Endothelial cell of umbilical vein (primary cell): Measurements from ENCODE around the gene TRPT1. TPM values are rescaled to one million over a fixed set of nuclear protein-coding genes. Genes with fewer than 3 reads are reported as not detected.

Experiments
- BruUV-seq: library from RNA; stranded (reverse); fragments of 400-500 nt; replicated peaks from 2 replicates; lab custom pipeline; 2021; lab: Mats Ljungman, UMichigan
- CTCF ChIA-PET: fragments of 300-600, 350-600 bp; sonication (Branson Sonifier 250); formaldehyde crosslinking; loops from one replicate; lab custom pipeline; 2021; ENCODE audit warnings: antibody characterized with exemption, inconsistent platforms; lab: Charles Lee
- POLR2A ChIA-PET: fragments of 300-600, 350-600 bp; sonication (Branson Sonifier 250); formaldehyde crosslinking; loops from one replicate; lab custom pipeline; 2021; ENCODE audit warnings: antibody characterized with exemption, inconsistent platforms; lab: Charles Lee
- DNase-seq: peaks from one replicate; pipeline ENCODE4 v3.0.0-alpha.2; 2011; ENCODE audit warnings: low read depth, low spot score
- FAIRE-seq: peaks from 2 replicates; lab custom pipeline; 2011; peaks lifted over from hg19 to GRCh38; lab: Jason Lieb, UNC
- H2AFZ ChIP-seq: 2 replicates; pipeline ENCODE4 v1.6.0; 2012; ENCODE audit warnings: low read depth, low read length, control low read depth, inconsistent platforms
- H3K27ac ChIP-seq: 2 replicates; pipeline ENCODE4 v1.5.1; 2011; ENCODE audit warnings: low read depth, mild to moderate bottlenecking, control low read depth, low read length, moderate library complexity; ENCODE audit not compliant: insufficient read depth
- H3K27me3 ChIP-seq, 2 experiments: 2 replicates each; pipeline versions ENCODE4 v1.6.0 to v1.6.1; 2011; ENCODE audit warnings: low read length in 2 of 2, mixed read lengths in 1 of 2; ENCODE audit not compliant: control insufficient read depth in 2 of 2, insufficient read depth in 2 of 2
- H3K36me3 ChIP-seq, 2 experiments: 2 replicates in 1 of 2; 3 replicates in 1 of 2; pipeline ENCODE4 v1.5.1; 2011; ENCODE audit warnings: low read length in 2 of 2, mild to moderate bottlenecking in 1 of 2, moderate library complexity in 1 of 2; ENCODE audit not compliant: control insufficient read depth in 2 of 2, insufficient read depth in 2 of 2; ENCODE audit errors: extremely low read depth in 1 of 2
- H3K4me1 ChIP-seq: 3 replicates; pipeline ENCODE4 v1.5.1; 2011; ENCODE audit warnings: mild to moderate bottlenecking, low read length; ENCODE audit not compliant: control insufficient read depth, insufficient read depth; ENCODE audit errors: extremely low read depth
- H3K4me2 ChIP-seq: 2 replicates; pipeline ENCODE4 v1.6.1; 2011; ENCODE audit warnings: low read length, control low read depth, mixed read lengths; ENCODE audit not compliant: insufficient read depth
- H3K4me3 ChIP-seq, 3 experiments: fragments of 200-600 bp in 1 of 3; sonication (generic), shearing (Covaris generic) in 1 of 3; replicated peaks in 1 of 3; 2 replicates each; pipeline ENCODE4 v1.5.1; 2011 to 2016; ENCODE audit warnings: control low read depth in 3 of 3, low read length in 3 of 3, mild to moderate bottlenecking in 2 of 3, inconsistent platforms in 1 of 3, low read depth in 1 of 3, moderate library complexity in 1 of 3; ENCODE audit not compliant: insufficient read depth in 1 of 3
- H3K79me2 ChIP-seq: 2 replicates; pipeline ENCODE4 v1.6.0; 2012; ENCODE audit warnings: low read length, inconsistent platforms; ENCODE audit not compliant: control insufficient read depth, insufficient read depth
- H3K9ac ChIP-seq: replicated peaks from 2 replicates; pipeline ENCODE3; 2011; ENCODE audit warnings: low read length, control low read depth; ENCODE audit not compliant: insufficient read depth; ENCODE audit errors: extremely low read depth
- H3K9me1 ChIP-seq: replicated peaks from 3 replicates; pipeline ENCODE4 v1.6.0; 2011; ENCODE audit warnings: mild to moderate bottlenecking, low read length; ENCODE audit not compliant: control insufficient read depth, insufficient read depth; ENCODE audit errors: extremely low read depth
- H3K9me3 ChIP-seq: replicated peaks from 2 replicates; pipeline ENCODE4 v1.5.1; 2012; ENCODE audit warnings: low read length, inconsistent platforms; ENCODE audit not compliant: control insufficient read depth, insufficient read depth
- H4K20me1 ChIP-seq: replicated peaks from 2 replicates; pipeline ENCODE3; 2011; ENCODE audit warnings: mild to moderate bottlenecking, low read length; ENCODE audit not compliant: control insufficient read depth, insufficient read depth; ENCODE audit errors: extremely low read depth
- CTCF ChIP-seq, 2 donors: IDR thresholded peaks; 1 replicate in 1 of 2; 2 replicates in 1 of 2; pipeline ENCODE4 v1.5.1; 2011; ENCODE audit warnings: low read length in 2 of 2, mild to moderate bottlenecking in 2 of 2, moderate library complexity in 2 of 2, control low read depth in 1 of 2, inconsistent platforms in 1 of 2, low read depth in 1 of 2; ENCODE audit not compliant: insufficient read depth in 1 of 2; ENCODE audit errors: extremely low read depth in 1 of 2
- EZH2 ChIP-seq: IDR thresholded peaks from 2 replicates; pipeline ENCODE4 v1.6.1; 2012; ENCODE audit warnings: borderline replicate concordance, low read depth, mild to moderate bottlenecking, moderate library complexity, low read length, inconsistent platforms; ENCODE audit not compliant: severe bottlenecking
- FOS ChIP-seq: IDR thresholded peaks from 2 replicates; pipeline ENCODE4 v1.6.1; 2011; ENCODE audit warnings: mild to moderate bottlenecking, low read length, moderate library complexity, borderline replicate concordance; ENCODE audit not compliant: insufficient read depth
- GATA2 ChIP-seq: IDR thresholded peaks from 2 replicates; pipeline ENCODE4 v1.7.0; 2011; ENCODE audit warnings: low read depth, mild to moderate bottlenecking, moderate library complexity, mixed read lengths, low read length; ENCODE audit not compliant: insufficient read length, insufficient read depth
- JUN ChIP-seq: IDR thresholded peaks from 2 replicates; pipeline ENCODE4 v1.6.1; 2011; ENCODE audit warnings: borderline replicate concordance, low read depth; ENCODE audit not compliant: insufficient read length, insufficient read depth
- MAX ChIP-seq: IDR thresholded peaks from 2 replicates; pipeline ENCODE4 v1.6.1; 2011; ENCODE audit not compliant: insufficient read depth, insufficient read length
- MYC ChIP-seq: IDR thresholded peaks from one replicate; pipeline ENCODE4 v1.6.1; 2011; ENCODE audit warnings: mild to moderate bottlenecking, low read depth, low read length
- POLR2A ChIP-seq: IDR thresholded peaks from 2 replicates; pipeline ENCODE4 v1.6.1; 2012; ENCODE audit warnings: low read depth, mild to moderate bottlenecking, control low read depth, low read length
- POLR2AphosphoS5 ChIP-seq: IDR thresholded peaks from 2 replicates; pipeline ENCODE4 v1.6.1; 2012; ENCODE audit warnings: low read depth, mild to moderate bottlenecking, control low read depth, low read length, moderate library complexity; ENCODE audit not compliant: insufficient read depth
- dilution Hi-C: fragments of 300-500 bp; cut with MboI; formaldehyde crosslinking; loops from one replicate; pipeline ENCODE4 v1.15.0; 2019; ENCODE audit warnings: low sequenced_read_pairs; ENCODE audit not compliant: extremely low pct_ligation_motif_present
- intact Hi-C: fragments of 100-400 bp; cut with micrococcal nuclease; formaldehyde crosslinking; loops from one replicate; pipeline ENCODE4 v1.10.0; 2022
- polyA plus RNA-seq, 4 experiments: library from polyadenylated mRNA; depleted of rRNA in 3 of 4; stranded (reverse) in 3 of 4; unstranded in 1 of 4; fragments of >200 nt; gene quantifications; 2 replicates each; pipeline versions ENCODE4 v1.2.1 to v1.2.3, GENCODE V29; 2011 to 2012; ENCODE audit warnings: missing spikeins in 1 of 4
- total RNA-seq: library from RNA; stranded (reverse); gene quantifications from 2 replicates; pipeline ENCODE4 v1.2.3, GENCODE V29; 2021

TRPT1 gene
- total and polyA plus RNA-seq, 2 donors (not counting 3 experiments of a cell fraction or from before 2014, with no cell fraction given), result 26.2 to 56.6 TPM

DNA sequence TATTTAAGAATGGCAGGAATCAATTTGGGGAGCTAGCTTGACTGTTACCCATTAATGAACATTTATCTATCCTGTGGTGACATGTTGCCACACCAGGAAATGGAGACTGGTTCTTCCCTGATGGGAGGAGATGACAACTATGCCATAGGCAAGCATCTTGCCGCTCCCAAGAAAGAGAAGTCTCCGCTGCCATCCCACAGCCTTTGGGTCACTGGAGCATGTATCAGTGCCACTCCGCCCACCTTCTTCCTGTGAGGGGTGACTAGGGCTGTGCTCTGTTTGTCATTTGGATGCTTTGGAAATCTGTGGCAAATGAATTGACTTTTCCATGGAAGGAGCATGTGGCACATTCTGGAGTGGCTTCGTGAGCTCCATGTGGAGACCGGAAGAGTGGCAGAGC lies 33.6 kb downstream of the TRPT1 start:
- dilution Hi-C loops, result no loop called here
- no peak overlapping the region for H3K4me2 ChIP-seq
- H3K27me3 ChIP-seq, result no peaks in the 10 kb centered on the region
- H3K4me3 ChIP-seq, result no peak overlapping the region
- no peak overlapping the region for H3K27ac ChIP-seq
- POLR2A ChIA-PET, result no interaction called here
- intact Hi-C loops, result no loop called here
- H3K9me1 ChIP-seq, result no peaks in the 10 kb centered on the region
- no peak for TF ChIP-seq MYC
- TF ChIP-seq FOS, result no peak
- no peak for TF ChIP-seq MAX
- no peak for TF ChIP-seq POLR2AphosphoS5
- no peak for TF ChIP-seq EZH2
- no peak for TF ChIP-seq GATA2
- TF ChIP-seq POLR2A, result no peak
- no peak for TF ChIP-seq JUN
- TF ChIP-seq CTCF (IDR thresholded peaks at IDR 0.05; ENCODE audit: extremely low read depth in 1 of 2, insufficient read depth in 1 of 2, low read depth in 1 of 2, low read length in 2 of 2), result no peak
- DNase-seq (no peak), FAIRE-seq (no peak)
- H4K20me1 ChIP-seq, result no peaks in the 10 kb centered on the region
- no peak overlapping the region for H3K9ac ChIP-seq
- peaks cover 33% of the 10 kb centered on the region for H3K79me2 ChIP-seq
- BruUV-seq, result no TSS peak
- H3K36me3 ChIP-seq, result peaks cover 40 to 44% of the 10 kb centered on the region in 2 experiments
- H2AFZ ChIP-seq, result no peak overlapping the region
- no peaks in the 10 kb centered on the region for H3K4me1 ChIP-seq
- no peaks in the 10 kb centered on the region for H3K9me3 ChIP-seq
- CTCF ChIA-PET, result interaction anchor here (1.7 kb wide), 1 partner anchor 12 kb away, joined by 10 read pairs; no protein-coding TSS in a partner anchor
